HG03095 (cell line): ENCODE results near the gene GP1BA.
"Not testable (repeated sequence)": the region's sequence is repeated elsewhere in the genome, so short reads cannot be mapped to it uniquely, and the experiment has no call there.

Experiments
- ATAC-seq: cut with Tn5 transposase; IDR thresholded peaks from one replicate; pipeline ENCODE4 v1.9.1; 2021; ENCODE audit warnings: moderate library complexity; ENCODE audit not compliant: unreplicated experiment

GP1BA gene

DNA sequence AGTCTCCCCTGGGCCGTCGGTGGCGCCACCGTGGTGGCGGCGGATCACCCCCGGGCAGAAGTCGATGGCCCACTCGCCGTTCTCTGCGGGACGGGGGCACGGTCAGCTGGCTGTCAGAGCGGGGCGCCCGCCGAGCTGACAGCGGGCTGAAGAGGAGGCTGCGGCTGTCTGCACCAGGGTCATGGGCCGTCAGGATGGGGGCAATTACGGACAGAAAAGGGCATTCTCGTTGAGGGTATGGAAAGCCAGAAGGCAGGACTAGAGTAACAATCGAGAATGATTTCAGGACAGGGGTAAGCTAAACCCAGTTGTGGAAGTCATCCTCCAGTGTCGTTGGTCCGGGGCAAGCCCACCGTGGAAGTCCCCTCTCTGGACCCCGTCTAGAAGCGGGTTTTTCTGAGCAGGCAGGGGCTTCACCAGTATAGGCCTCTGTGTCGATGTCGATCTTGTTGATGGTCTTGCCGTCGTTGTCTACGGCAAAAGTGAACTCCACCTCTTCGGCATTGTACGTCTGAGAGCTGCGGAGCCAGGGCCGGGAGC is 30.9 kb upstream of the GP1BA start:
- ATAC-seq, result no peak

DNA sequence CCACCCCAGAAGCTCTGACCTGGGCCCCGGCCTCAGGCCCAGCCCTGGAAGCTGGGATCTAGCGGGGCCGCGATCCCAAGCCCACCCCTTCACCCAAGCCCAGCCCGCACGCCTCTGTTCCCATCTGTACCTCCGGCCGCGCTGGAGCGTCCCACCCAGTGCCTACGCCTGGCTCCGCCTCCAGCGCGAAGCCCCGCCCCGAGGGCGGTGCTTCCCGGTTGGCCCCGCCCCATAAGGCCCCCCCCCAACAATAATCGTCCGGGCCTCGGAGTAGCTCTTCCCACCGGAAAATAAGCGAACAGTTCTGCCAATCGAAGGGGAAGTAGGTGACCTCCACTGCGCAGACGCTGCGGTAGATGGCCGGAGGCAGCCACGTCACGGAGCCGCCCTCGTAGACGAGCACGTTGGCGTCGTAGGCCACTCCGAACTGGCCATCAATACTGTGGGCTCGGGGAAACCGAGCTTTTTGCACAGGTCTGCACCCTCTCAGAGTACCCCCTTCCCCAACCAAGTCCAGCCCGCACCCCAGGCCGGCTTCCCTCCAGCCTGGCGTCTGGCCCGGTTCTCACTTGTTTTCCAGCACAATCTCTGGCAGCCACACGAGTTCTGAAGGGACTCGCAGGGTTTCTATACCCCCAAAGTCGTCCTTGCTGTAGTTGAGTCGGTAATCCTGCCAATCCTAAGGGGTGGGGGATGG is 30.3 kb upstream of the GP1BA start:
- no peak for ATAC-seq

DNA sequence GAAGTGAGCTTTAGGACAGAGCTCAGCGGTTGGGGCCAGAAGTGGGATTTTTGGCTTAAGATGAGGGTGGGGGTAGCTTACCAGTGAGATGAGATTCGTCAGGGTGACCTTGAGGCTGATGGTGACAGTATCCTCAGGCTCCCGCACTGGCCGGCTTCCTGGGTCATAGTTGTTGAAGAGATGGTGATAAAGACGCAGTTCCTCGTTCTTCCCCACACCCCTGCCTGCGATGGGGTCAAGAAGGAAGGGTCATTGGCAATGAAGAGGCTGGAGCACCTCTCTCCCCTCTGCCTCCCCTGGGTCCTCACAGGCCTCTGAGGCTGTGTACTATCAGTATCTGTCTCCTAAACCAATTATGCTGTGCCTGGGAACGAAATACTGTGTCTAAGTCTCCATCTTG is 29.5 kb upstream of the GP1BA start:
- ATAC-seq, result no peak

DNA sequence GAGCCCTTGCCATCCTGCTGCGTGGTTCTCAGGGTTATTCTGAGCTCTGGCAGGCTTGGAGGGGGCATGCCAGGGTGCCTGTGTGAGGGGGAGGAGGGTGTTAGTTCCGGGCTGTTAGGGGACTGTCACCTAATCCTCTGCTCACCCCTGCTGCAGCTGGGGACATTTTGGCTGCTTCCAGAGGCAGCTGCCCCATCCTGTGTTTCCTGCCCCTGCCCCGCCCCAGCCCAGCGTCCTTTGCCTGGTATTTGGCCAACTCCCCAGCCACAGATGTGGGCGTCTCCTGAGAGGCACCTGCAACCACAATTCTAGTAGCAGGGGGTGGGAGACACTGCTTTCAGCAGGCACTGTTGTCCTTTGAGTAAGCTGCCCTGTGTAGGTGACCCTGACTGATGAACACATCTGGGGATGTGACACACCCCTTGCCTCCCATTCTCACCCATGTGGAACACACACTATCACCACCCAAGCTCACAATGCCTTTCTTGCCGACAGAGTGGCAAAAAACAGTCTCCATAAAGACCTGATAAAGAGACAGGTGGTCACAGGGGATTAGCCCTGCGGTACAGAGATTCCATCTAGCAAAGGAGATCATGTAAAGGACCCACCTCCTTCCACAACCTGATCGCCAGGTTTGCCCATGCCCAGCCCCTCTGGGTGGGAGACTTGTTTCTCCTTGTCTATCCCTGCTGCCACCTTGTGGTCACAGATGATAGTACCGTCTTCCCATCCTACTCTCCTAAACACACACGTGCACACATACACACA is 28.8 kb upstream of the GP1BA start, which contains the start of gene CHRNE:
CHRNE (minus strand) TSS at position 48 of the 768 bp plus-strand sequence; CDS start at position 13, 35 bp downstream.
- no peak for ATAC-seq

DNA sequence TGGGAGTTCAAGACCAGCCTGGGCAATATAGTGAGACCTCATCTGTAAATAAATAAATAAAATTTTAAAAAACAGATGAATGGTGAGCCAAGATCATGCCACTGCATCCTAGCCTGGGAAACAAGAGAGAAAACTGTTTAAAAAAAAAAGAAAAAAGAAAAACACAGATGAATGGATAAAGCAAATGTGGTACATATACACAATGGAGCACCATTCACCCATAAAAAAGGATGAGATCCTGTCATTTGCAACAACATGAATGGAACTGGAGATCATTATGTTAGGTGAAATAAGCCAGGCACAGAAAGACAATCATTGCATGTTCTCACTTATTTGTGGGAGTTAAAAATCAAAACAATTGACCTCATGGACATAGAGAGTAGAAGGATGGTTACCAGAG is 25.4 kb upstream of the GP1BA start:
- not testable (repeated sequence) for ATAC-seq

DNA sequence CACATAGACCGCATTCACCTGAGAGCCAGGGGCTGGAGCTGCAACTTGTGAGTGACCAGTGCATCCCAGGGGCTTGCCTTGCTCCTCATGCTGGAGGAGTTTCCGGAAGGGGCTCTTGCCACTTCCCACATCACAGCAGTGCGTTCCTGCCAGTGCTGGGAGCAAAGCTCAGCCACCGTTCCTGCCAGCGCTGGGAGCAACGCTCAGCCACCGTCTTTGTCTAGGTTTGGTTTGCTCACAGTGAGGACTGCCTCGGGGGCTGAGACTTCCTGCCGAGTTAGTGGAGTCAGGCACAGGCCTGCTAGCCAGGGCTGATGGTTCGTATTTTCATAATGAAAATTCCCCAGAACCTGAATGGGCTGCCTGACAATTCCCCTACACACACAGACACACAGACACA is 23.8 kb upstream of the GP1BA start:
- ATAC-seq, result no peak

DNA sequence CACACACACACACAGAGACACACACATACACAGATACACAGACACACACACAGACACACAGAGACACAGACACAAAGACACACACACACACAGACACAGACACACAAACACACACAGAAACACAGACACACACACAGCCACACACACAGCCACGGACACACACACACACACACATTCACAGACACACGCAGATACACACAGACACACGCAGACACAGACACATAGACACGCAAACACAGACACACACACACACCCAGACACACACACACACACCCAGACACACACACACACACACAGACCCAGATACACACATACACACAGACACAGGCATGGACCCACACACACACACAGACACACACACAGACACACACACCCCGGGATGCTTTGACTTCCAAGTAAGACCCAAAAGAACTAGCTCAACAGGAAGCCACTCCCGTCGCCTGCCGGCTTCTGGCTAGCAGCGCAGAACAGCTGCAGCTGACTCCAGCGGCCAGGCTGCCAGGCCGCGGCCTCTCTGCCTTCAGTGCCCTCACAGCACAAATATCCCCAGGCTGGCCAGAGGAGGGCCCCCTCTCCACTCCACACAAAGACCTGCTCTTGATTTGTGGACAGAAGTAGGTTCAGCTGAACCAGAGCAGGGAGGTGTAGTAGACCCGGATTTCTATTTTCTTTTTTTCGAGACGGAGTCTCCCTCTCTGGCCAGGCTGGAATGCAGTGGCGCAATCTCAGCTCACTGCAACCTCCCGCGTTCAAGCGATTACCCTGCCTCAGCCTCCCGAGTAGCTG is 23.2 kb upstream of the GP1BA start:
- no peak for ATAC-seq

DNA sequence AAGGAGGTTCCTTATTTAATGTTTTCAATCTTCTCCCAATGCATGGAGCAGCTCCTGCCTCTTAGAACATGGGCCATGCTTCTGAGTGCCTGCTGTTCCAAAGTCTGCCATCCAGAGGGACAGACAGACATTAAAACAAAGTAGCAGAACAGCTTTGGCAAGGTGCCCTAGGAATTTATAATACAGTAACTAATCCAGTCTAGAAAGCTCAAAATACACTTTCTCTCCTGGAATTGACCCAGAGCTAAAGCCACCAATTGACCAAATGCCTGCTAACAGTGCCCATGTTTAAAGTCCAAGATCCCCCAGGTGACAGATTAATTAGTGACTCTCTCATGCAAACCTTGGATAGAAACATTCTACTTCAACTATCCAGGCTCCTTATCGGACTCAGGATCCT is 18.1 kb upstream of the GP1BA start:
- ATAC-seq, result no peak

DNA sequence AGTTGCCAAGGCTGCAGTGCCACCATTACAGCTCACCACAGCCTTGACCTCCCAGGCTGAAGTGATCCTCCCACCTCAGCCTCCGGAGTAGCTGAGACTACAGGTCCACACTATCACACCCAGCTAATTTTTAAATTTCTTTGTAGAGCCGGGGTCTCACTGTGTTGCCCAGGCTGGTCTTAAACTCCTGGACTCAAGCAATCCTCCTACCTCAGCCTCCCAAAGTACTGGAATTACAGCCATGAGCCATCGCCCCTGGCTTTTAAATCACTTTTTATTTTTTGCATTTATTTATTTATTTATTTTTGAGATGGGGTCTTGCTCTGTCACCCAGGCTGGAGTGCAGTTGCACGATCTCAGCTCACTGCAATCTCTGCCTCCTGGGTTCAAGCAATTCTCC is 17.5 kb upstream of the GP1BA start:
- not testable (repeated sequence) for ATAC-seq

DNA sequence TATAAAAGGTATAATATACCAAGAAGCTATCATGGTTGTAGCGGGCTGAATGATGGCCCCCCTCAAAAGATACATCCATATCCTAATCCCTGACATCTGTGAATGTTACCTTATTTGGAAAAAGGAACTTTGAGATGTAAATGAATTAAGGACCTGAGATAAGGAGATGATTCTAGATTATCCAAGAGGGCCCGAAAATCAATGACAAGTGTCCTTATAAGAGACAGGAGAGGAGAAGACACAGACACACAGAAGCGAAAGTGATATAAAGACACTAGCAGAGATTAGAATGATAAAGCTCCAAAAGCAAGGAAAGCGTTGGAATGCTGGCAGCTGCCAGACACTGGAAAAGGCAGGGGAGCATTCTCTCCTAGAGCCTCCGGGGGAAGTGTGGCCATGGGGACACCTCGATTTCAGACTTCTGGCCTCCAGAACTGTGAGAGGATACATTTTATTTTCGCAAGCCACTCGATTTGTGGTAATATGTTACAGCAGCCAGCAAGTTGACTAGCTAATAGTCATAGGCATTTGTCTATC is 12.5 kb upstream of the GP1BA start:
- ATAC-seq, result no peak

DNA sequence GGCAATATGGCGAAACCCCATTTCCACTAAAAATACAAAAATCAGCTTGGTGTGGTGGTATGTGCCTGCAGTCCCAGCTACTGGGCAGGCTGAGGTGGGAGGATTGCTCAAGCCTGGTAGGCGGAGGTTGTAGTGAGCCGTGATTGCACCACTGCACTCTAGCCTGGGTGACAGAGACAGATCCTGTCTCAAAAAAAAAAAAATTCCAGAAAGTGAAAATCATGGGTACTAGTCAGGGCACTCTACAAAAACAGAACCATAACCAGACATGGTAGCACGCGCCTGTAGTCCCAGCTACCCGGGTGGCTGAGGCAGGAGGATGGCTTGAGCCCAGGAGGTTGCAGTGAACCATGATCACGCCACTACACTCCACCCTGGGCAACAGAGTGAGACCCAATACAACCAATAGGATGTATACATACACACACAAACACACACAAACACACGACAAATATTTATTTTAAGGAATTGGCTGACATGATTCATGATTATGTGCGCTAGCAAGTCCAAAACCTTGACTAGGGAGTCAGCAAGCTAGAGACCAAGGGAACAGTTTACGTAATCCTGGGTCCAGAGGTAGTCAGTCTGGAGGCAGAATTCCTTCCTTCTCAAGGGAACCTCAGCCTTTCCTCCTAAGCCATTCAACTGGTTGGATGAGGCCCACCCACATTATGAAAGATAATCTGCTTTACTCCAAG is 11.6 kb upstream of the GP1BA start:
- ATAC-seq, result no peak

DNA sequence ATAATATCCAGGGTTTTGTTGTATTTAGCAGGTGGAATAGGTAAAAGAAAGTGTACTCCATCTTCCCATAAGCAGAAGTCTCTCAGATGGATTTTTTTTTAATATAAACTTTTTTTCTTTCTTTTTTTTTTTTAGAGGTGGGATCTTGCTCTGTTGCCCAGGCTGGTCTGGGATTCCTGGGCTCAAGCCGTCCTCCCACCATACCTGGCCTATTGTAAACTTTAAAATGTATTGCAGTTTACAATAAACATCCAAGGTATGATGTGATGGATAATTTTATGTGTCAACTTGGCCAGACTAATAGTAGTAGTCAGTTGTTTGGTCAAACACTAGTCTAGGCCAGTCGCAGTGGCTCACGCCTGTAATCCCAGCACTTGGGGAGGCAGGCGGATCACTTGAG is 10.8 kb upstream of the GP1BA start:
- ATAC-seq, result no peak

DNA sequence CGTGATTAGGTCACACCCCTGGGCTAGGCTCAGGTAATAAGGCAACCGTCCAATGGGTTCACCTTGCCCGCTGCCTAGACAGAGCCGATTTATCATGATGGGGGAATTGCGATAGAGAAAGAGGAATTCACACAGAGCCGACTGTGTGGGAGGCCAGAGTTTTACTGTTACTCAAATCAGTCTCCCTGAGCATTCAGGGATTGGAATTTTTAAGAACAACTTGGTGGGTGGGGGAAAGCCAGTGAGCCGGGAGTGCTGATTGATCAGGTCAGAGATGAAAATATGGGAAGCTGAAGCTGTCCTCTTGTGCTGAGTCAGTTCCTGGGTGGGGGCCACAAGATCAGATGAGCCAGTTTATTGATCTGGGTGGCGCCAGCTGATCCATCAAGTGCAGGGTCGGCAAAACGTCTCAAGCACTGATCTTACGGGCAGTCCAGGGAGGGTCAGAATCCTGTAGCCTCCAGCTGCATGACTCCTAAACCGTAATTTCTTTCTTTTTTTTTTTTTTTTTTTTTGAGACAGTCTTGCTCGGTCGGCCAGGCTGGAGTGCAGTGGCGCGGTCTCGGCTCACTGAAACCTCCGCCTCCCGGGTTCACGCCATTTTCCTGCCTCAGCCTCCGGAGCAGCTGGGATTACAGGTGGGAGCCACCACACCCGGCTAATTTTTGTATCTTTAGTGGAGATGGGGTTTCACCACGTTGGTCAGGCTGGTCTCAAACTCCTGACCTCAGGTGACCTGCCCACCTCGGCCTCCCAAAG is 5.3 kb upstream of the GP1BA start:
- ATAC-seq, result not testable (repeated sequence)

DNA sequence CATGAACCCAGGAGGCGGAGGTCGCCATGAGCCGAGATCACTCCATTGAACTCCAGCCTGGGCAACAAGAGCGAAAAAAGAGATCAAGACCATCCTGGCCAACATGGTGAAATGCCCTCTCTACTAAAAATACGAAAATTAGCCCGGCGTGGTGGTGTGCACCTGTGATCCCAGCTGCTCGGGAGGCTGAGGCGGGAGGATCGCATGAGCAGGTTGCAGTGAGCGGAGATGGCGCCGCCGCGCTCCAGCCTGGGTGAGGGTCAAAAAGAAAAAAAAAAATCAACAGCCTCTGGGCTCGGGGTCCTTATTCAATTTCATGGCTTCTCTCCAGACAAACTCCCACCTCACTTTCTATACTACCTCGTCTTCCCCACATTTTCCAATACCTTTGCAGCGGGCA is 3.2 kb upstream of the GP1BA start:
- ATAC-seq, result no peak

DNA sequence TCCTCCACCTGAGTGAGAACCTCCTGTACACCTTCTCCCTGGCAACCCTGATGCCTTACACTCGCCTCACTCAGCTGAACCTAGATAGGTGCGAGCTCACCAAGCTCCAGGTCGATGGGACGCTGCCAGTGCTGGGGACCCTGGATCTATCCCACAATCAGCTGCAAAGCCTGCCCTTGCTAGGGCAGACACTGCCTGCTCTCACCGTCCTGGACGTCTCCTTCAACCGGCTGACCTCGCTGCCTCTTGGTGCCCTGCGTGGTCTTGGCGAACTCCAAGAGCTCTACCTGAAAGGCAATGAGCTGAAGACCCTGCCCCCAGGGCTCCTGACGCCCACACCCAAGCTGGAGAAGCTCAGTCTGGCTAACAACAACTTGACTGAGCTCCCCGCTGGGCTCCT is 679 bp downstream of the GP1BA start:
- no peak for ATAC-seq

DNA sequence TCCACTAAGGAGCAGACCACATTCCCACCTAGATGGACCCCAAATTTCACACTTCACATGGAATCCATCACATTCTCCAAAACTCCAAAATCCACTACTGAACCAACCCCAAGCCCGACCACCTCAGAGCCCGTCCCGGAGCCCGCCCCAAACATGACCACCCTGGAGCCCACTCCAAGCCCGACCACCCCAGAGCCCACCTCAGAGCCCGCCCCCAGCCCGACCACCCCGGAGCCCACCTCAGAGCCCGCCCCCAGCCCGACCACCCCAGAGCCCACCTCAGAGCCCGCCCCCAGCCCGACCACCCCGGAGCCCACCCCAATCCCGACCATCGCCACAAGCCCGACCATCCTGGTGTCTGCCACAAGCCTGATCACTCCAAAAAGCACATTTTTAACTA is 1.6 kb downstream of the GP1BA start:
- ATAC-seq, result no peak

DNA sequence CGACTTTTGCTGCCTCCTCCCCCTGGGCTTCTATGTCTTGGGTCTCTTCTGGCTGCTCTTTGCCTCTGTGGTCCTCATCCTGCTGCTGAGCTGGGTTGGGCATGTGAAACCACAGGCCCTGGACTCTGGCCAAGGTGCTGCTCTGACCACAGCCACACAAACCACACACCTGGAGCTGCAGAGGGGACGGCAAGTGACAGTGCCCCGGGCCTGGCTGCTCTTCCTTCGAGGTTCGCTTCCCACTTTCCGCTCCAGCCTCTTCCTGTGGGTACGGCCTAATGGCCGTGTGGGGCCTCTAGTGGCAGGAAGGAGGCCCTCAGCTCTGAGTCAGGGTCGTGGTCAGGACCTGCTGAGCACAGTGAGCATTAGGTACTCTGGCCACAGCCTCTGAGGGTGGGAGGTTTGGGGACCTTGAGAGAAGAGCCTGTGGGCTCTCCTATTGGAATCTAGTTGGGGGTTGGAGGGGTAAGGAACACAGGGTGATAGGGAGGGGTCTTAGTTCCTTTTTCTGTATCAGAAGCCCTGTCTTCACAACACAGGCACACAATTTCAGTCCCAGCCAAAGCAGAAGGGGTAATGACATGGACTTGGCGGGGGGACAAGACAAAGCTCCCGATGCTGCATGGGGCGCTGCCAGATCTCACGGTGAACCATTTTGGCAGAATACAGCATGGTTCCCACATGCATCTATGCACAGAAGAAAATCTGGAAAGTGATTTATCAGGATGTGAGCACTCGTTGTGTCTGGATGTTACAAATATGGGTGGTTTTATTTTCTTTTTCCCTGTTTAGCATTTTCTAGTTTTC is 2.3 kb downstream of the GP1BA start:
- no peak for ATAC-seq

DNA sequence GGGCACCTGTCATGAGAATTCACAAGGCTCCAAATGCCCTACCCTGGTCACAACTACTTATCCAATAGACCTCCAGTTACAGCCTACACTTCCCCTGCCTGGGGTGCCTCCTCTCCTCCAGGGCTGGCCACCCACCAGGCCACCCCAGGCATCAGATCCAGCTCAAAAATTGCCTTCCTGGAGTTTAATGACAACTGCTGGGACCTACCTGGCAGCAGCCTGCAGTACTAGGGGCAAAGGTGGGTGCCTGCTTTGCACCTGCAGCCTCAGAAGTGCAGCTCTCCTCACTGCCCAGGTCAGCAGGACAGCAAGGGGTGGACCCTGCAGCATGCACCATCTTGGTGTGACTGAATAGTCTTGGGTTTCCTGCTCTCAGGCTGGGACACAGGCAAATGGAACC is 3.6 kb downstream of the GP1BA start:
- no peak for ATAC-seq

DNA sequence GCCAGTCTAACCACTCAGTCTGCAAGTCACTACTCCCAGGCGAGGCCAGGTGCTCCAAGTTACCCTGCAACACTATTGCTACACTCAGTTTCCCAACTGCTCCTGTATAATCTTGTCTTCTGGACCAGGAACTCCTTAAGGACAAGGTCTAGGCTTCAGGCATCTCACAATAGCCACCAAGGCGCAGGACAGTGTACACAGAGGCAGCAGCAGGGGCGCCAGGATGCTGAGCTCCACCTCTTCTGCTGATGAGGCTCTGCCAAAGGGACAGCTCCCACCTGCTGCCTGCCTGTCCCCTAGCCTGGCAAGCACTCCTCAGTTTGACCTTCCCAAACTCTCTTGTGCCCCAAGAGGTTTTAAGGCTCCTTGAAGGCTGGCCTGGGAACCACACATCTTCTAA is 4.4 kb downstream of the GP1BA start:
- no peak for ATAC-seq
